GM23338 (cell line): ENCODE data around the gene REPIN1.

Experiments
- CTCF ChIP-seq, 2 experiments: fragments of 200-600 bp in 1 of 2; sonication (generic) in 1 of 2; conservative IDR thresholded peaks; 2 replicates each; pipeline versions ENCODE4 v1.5.1 to v1.6.1; 2016 to 2017; ENCODE audit warnings: antibody characterized with exemption in 2 of 2, low read depth in 2 of 2, mild to moderate bottlenecking in 2 of 2, moderate library complexity in 1 of 2
- EZH2phosphoT487 ChIP-seq: fragments of 200-600 bp; sonication (generic); IDR thresholded peaks from one replicate; pipeline ENCODE4 v1.8.1; 2018; ENCODE audit warnings: antibody characterized with exemption; ENCODE audit not compliant: unreplicated experiment

- TF ChIP-seq CTCF (conservative IDR thresholded peaks at IDR 0.05; ENCODE audit: low read depth in 2 of 2) (no peak), EZH2phosphoT487 (no peak)
These were observed 29.7 kb downstream of the REPIN1 start for GRCh38 chr7:150398108-150398964.
